Fibroblast of lung (primary cell): ENCODE measurements around the gene TRPM7. TPM values are rescaled to one million over a fixed set of nuclear protein-coding genes. Genes with fewer than 3 reads are reported as not detected.
"Not testable (repeated sequence)": the region's sequence is repeated elsewhere in the genome, so short reads cannot be mapped to it uniquely, and the experiment has no call there.

Source experiments
- DNase-seq, 2 donors: peaks; one replicate each; pipeline versions ENCODE4 v3.0.0 to v3.0.0-alpha.2; 2010; ENCODE audit warnings: low read depth in 2 of 2
- H2AFZ ChIP-seq: 2 replicates; pipeline ENCODE4 v1.5.1; 2012; ENCODE audit warnings: low read length, control low read depth, inconsistent platforms
- H3K27ac ChIP-seq: 2 replicates; pipeline ENCODE4 v1.5.1; 2011; ENCODE audit warnings: low read length, control low read depth; ENCODE audit not compliant: insufficient read depth
- H3K27me3 ChIP-seq: 2 replicates; pipeline ENCODE4 v1.5.1; 2011; ENCODE audit warnings: mild to moderate bottlenecking, low read length; ENCODE audit not compliant: control insufficient read depth, insufficient read depth
- H3K36me3 ChIP-seq: 2 replicates; pipeline ENCODE4 v1.5.1; 2011; ENCODE audit warnings: low read length; ENCODE audit not compliant: control insufficient read depth, insufficient read depth
- H3K4me1 ChIP-seq: 2 replicates; pipeline ENCODE4 v1.5.1; 2011; ENCODE audit warnings: low read length; ENCODE audit not compliant: control insufficient read depth, insufficient read depth; ENCODE audit errors: extremely low read depth
- H3K4me2 ChIP-seq: 2 replicates; pipeline ENCODE4 v1.5.1; 2011; ENCODE audit warnings: low read length, control low read depth; ENCODE audit not compliant: insufficient read depth; ENCODE audit errors: extremely low read depth
- H3K4me3 ChIP-seq, 4 experiments: fragments of 200-600 bp in 1 of 4; sonication (generic) in 1 of 4; replicated peaks in 1 of 4; 2 replicates each; pipeline ENCODE4 v1.5.1; 2011 to 2016; ENCODE audit warnings: low read length in 4 of 4, low read depth in 3 of 4, mild to moderate bottlenecking in 3 of 4, control low read depth in 2 of 4, inconsistent platforms in 1 of 4, mixed read lengths in 1 of 4; ENCODE audit not compliant: insufficient read depth in 1 of 4; ENCODE audit errors: control extremely low read depth in 1 of 4
- H3K79me2 ChIP-seq: 2 replicates; pipeline ENCODE4 v1.5.1; 2012; ENCODE audit warnings: mild to moderate bottlenecking, low read length, inconsistent platforms; ENCODE audit not compliant: control insufficient read depth, insufficient read depth
- H3K9ac ChIP-seq: 2 replicates; pipeline ENCODE4 v1.5.1; 2011; ENCODE audit warnings: mild to moderate bottlenecking, low read length, control low read depth; ENCODE audit not compliant: insufficient read depth
- H3K9me3 ChIP-seq: 2 replicates; pipeline ENCODE4 v1.5.1; 2012; ENCODE audit warnings: low read depth, low read length; ENCODE audit not compliant: control insufficient read depth, insufficient read depth
- H4K20me1 ChIP-seq: 2 replicates; pipeline ENCODE4 v1.5.1; 2011; ENCODE audit warnings: low read length; ENCODE audit not compliant: control insufficient read depth, insufficient read depth; ENCODE audit errors: extremely low read depth
- EZH2 ChIP-seq: IDR thresholded peaks from 2 replicates; pipeline ENCODE4 v1.5.1; 2012; ENCODE audit warnings: low read length, control low read depth, mild to moderate bottlenecking; ENCODE audit errors: missing control alignments
- polyA plus RNA-seq, 2 donors: library from polyadenylated mRNA; depleted of rRNA in 1 of 2; stranded (reverse) in 1 of 2; unstranded in 1 of 2; fragments of >200 nt; gene quantifications; 2 replicates each; pipeline ENCODE4 v1.2.1, GENCODE V29; 2011 to 2012; ENCODE audit warnings: missing spikeins in 1 of 2
- total RNA-seq: library from RNA; depleted of rRNA; stranded (reverse); fragments of >200 nt; gene quantifications from 2 replicates; pipeline ENCODE4 v1.2.1, GENCODE V29; 2014
- TF ChIP-seq, protein P1 (sequence below), 2 donors: IDR thresholded peaks in 1 of 2; conservative IDR thresholded peaks in 1 of 2; 1 replicate in 1 of 2; 2 replicates in 1 of 2; pipeline ENCODE4 v1.5.1; 2011 to 2012; ENCODE audit warnings: low read length in 2 of 2, control low read depth in 1 of 2, inconsistent platforms in 1 of 2, low read depth in 1 of 2, mild to moderate bottlenecking in 1 of 2

TRPM7 gene
- total and polyA plus RNA-seq, 2 donors (not counting 1 experiment from before 2014, with no cell fraction given) = 30.3 to 64.4 TPM

DNA sequence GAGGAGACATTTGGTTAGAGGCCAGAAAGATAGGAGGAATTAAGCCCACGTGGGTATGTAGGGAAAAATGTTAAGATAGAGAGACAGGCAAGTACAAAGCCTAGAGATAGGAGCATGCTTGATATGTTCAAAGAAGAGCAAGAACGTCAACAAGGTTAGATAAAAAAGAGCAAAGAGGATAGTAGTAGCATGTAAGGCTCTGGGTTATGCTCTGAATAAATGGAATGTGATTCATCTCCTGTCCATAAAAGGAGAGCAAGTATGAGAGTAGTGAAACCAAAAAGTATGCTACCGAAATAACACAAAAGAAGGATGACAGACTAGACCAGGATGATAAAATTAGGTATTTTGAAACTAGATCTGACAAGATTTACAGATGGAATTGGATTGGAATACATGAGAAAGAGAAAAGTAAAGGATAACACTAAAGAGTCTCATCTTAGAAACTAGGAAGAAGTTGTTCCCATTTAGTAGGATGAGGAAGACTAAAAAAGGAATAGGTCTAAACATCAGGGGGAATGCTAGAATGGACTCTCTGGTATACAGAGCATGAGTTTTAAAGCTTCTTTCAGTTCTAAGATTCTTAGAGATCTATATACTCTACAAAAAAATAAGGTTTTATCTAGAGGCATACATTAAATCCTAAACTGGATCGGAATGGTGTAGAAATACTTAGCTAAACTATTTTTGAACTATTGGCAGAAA is 59.1 kb downstream of the TRPM7 start:
- Histone ChIP-seq H4K20me1 (no peaks in the 10 kb centered on the region), H3K4me1 (no peaks in the 10 kb centered on the region), H2AFZ (no peak overlapping the region), H3K36me3 (peaks cover 6% of the 10 kb centered on the region), H3K4me3 (no peak overlapping the region), H3K27me3 (no peaks in the 10 kb centered on the region), H3K4me2 (no peak overlapping the region), H3K79me2 (no peaks in the 10 kb centered on the region), H3K27ac (no peak overlapping the region), H3K9ac (no peak overlapping the region), H3K9me3 (no peaks in the 10 kb centered on the region)
- peak in 1 of 2 donors; percentile 56 for DNase-seq
- no peak for TF ChIP-seq EZH2
- TF ChIP-seq, protein P1, sequence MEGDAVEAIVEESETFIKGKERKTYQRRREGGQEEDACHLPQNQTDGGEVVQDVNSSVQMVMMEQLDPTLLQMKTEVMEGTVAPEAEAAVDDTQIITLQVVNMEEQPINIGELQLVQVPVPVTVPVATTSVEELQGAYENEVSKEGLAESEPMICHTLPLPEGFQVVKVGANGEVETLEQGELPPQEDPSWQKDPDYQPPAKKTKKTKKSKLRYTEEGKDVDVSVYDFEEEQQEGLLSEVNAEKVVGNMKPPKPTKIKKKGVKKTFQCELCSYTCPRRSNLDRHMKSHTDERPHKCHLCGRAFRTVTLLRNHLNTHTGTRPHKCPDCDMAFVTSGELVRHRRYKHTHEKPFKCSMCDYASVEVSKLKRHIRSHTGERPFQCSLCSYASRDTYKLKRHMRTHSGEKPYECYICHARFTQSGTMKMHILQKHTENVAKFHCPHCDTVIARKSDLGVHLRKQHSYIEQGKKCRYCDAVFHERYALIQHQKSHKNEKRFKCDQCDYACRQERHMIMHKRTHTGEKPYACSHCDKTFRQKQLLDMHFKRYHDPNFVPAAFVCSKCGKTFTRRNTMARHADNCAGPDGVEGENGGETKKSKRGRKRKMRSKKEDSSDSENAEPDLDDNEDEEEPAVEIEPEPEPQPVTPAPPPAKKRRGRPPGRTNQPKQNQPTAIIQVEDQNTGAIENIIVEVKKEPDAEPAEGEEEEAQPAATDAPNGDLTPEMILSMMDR (conservative IDR thresholded peaks at IDR 0.05 in 1 of 2, IDR thresholded peaks at IDR 0.05 in 1 of 2; ENCODE audit: low read depth in 1 of 2, low read length in 2 of 2) = no peak

GRCh38 chr15:50624616-50625168 is 61.9 kb downstream of the TRPM7 start:
- no peak overlapping the region for H3K9ac ChIP-seq
- TF ChIP-seq EZH2 = no peak
- TF ChIP-seq, protein P1 (conservative IDR thresholded peaks at IDR 0.05 in 1 of 2, IDR thresholded peaks at IDR 0.05 in 1 of 2; ENCODE audit: low read depth in 1 of 2, low read length in 2 of 2) = no peak
- peak in 1 of 2 donors; percentile 30 for DNase-seq
- no peak overlapping the region for H3K27ac ChIP-seq
- H3K9me3 ChIP-seq = no peaks in the 10 kb centered on the region
- H2AFZ ChIP-seq = no peak overlapping the region
- H3K4me2 ChIP-seq = no peak overlapping the region
- H3K4me1 ChIP-seq = no peaks in the 10 kb centered on the region
- H3K79me2 ChIP-seq = no peaks in the 10 kb centered on the region
- no peaks in the 10 kb centered on the region for H4K20me1 ChIP-seq
- no peak overlapping the region for H3K4me3 ChIP-seq
- H3K27me3 ChIP-seq = no peaks in the 10 kb centered on the region
- H3K36me3 ChIP-seq = peaks cover 1% of the 10 kb centered on the region

GRCh38 chr15:50622361-50622943 is 64.1 kb downstream of the TRPM7 start:
- H3K9ac ChIP-seq, H3K4me1 ChIP-seq, H2AFZ ChIP-seq, H3K27me3 ChIP-seq, H3K9me3 ChIP-seq, H3K27ac ChIP-seq, H3K4me2 ChIP-seq, H3K36me3 ChIP-seq, H3K4me3 ChIP-seq, H4K20me1 ChIP-seq, H3K79me2 ChIP-seq: not testable (repeated sequence)
- TF ChIP-seq, protein P1 (conservative IDR thresholded peaks at IDR 0.05 in 1 of 2, IDR thresholded peaks at IDR 0.05 in 1 of 2; ENCODE audit: low read depth in 1 of 2, low read length in 2 of 2) = peak in 1 of 2 donors; percentile 34
- DNase-seq = peak in 1 of 2 donors; percentile 18

- H4K20me1 ChIP-seq, H3K79me2 ChIP-seq, DNase-seq, H3K4me1 ChIP-seq, H3K4me3 ChIP-seq, H3K27ac ChIP-seq, H3K36me3 ChIP-seq, H3K4me2 ChIP-seq, H3K27me3 ChIP-seq, H3K9ac ChIP-seq, H2AFZ ChIP-seq, H3K9me3 ChIP-seq: not testable (repeated sequence)
Observed at GRCh38 chr15:50616960-50617359, 69.6 kb downstream of the TRPM7 start.
